ENCODE results near the gene CPE. TPM values are rescaled to one million over a fixed set of nuclear protein-coding genes. Genes with fewer than 3 reads are reported as not detected.

Gene CPE
- total RNA-seq, 1 experiment from 2014 or later = 29.3 TPM

DNA sequence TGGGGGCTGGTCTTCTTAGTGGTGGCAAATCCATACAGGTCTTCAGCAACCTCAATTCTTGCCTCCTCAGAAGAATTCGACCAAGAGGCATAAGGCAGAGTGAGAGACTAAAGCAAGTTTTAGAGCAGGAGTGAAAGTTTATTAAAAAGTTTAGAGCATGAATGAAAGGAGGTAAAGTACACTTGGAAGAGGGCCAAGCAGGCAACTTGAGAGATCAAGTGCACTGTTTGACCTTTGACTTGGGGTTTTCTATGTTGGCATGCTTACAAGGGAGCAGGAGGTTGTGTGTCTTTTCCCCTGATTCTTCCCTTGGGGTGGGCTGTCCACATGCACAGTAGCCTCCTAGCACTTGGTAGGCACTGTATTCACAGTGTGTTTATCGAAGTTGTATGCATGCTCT is 91.2 kb downstream of the CPE start:
- no peaks in the 10 kb centered on the region for H3K9me2 ChIP-seq (ENCODE audit: insufficient read depth)
- DNase-seq (ENCODE audit: low read depth, low spot score) (no peak), ATAC-seq (no peak)
- H3K4me2 ChIP-seq (ENCODE audit: low read length) = no peak overlapping the region
- H3K79me2 ChIP-seq (ENCODE audit: insufficient read depth, low read length) = no peaks in the 10 kb centered on the region
- H3K27ac ChIP-seq (ENCODE audit: low read depth, low read length) = no peak overlapping the region
- H3K27me3 ChIP-seq (ENCODE audit: insufficient read depth, low read length) = no peaks in the 10 kb centered on the region
- intact Hi-C loops (cut with micrococcal nuclease) = no loop called here
- no peaks in the 10 kb centered on the region for H3K4me1 ChIP-seq (ENCODE audit: control insufficient read depth in 1 of 2, insufficient read depth in 2 of 2, low read length in 2 of 2)
- no peaks in the 10 kb centered on the region for H4K20me1 ChIP-seq (ENCODE audit: insufficient read depth)
- ChIA-PET CTCF (no interaction called here), POLR2A (no interaction called here), RAD21 (ENCODE audit: low non-redundant PET in 1 of 2, low total read pairs in 2 of 2, uncharacterized antibody in 2 of 2, unreplicated experiment in 2 of 2) (no interaction called here)
- H3K9ac ChIP-seq (ENCODE audit: low read length) = no peak overlapping the region
- no peak overlapping the region for H3K4me3 ChIP-seq (replicated peaks in 1 of 2; ENCODE audit: low read depth in 1 of 2, low read length in 2 of 2)
- no TSS peak for BruUV-seq (replicated peaks)
- H2AFZ ChIP-seq (ENCODE audit: low read depth, low read length, poor library complexity, severe bottlenecking) = no peak overlapping the region
- H3K36me3 ChIP-seq (ENCODE audit: control insufficient read depth in 1 of 2, insufficient read depth in 2 of 2, low read length in 2 of 2) = no peaks in the 10 kb centered on the region
- peaks cover 8 to 9% of the 10 kb centered on the region in 2 experiments; a peak in 2 of 4 replicates for H3K9me3 ChIP-seq (ENCODE audit: control insufficient read depth in 1 of 2, insufficient read depth in 1 of 2, low read depth in 1 of 2, low read length in 2 of 2)
- TF ChIP-seq ZNF274 (IDR thresholded peaks at IDR 0.05; ENCODE audit: low read depth, low read length) (no peak), CEBPB (IDR thresholded peaks at IDR 0.05; ENCODE audit: low read depth) (no peak), TCF7L2 (IDR thresholded peaks at IDR 0.05; ENCODE audit: borderline replicate concordance, extremely low read depth, insufficient read depth, insufficient read length) (no peak), ELF1 (IDR thresholded peaks at IDR 0.05; ENCODE audit: borderline replicate concordance, low read depth) (no peak), SRF (IDR thresholded peaks at IDR 0.05; ENCODE audit: low read depth) (no peak), FOSL1 (IDR thresholded peaks at IDR 0.05; ENCODE audit: low read depth) (no peak), EZH2phosphoT487 (IDR thresholded peaks at IDR 0.05; ENCODE audit: borderline replicate concordance) (no peak)
- TF ChIP-seq, protein P1, sequence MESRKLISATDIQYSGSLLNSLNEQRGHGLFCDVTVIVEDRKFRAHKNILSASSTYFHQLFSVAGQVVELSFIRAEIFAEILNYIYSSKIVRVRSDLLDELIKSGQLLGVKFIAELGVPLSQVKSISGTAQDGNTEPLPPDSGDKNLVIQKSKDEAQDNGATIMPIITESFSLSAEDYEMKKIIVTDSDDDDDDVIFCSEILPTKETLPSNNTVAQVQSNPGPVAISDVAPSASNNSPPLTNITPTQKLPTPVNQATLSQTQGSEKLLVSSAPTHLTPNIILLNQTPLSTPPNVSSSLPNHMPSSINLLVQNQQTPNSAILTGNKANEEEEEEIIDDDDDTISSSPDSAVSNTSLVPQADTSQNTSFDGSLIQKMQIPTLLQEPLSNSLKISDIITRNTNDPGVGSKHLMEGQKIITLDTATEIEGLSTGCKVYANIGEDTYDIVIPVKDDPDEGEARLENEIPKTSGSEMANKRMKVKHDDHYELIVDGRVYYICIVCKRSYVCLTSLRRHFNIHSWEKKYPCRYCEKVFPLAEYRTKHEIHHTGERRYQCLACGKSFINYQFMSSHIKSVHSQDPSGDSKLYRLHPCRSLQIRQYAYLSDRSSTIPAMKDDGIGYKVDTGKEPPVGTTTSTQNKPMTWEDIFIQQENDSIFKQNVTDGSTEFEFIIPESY (IDR thresholded peaks at IDR 0.05; ENCODE audit: extremely low read depth, insufficient replicate concordance, low read length) = no peak
- TF ChIP-seq, protein P2, sequence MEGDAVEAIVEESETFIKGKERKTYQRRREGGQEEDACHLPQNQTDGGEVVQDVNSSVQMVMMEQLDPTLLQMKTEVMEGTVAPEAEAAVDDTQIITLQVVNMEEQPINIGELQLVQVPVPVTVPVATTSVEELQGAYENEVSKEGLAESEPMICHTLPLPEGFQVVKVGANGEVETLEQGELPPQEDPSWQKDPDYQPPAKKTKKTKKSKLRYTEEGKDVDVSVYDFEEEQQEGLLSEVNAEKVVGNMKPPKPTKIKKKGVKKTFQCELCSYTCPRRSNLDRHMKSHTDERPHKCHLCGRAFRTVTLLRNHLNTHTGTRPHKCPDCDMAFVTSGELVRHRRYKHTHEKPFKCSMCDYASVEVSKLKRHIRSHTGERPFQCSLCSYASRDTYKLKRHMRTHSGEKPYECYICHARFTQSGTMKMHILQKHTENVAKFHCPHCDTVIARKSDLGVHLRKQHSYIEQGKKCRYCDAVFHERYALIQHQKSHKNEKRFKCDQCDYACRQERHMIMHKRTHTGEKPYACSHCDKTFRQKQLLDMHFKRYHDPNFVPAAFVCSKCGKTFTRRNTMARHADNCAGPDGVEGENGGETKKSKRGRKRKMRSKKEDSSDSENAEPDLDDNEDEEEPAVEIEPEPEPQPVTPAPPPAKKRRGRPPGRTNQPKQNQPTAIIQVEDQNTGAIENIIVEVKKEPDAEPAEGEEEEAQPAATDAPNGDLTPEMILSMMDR (IDR thresholded peaks at IDR 0.05 in 2 of 3, conservative IDR thresholded peaks at IDR 0.05 in 1 of 3; ENCODE audit: borderline replicate concordance in 1 of 3, insufficient read depth in 1 of 3, low read depth in 2 of 3, low read length in 2 of 3) = no peak

All from HCT116 (cell line).